H9 (cell line): ENCODE results near the gene HDAC3. TPM values are rescaled to one million over a fixed set of nuclear protein-coding genes. Genes with fewer than 3 reads are reported as not detected.

ENCODE experiments used
- DNase-seq: peaks from one replicate; pipeline ENCODE4 v3.0.0-alpha.2; 2017
- H2AFZ ChIP-seq: one replicate; pipeline ENCODE4 v1.6.1; 2013; ENCODE audit warnings: mild to moderate bottlenecking, low read length, control low read depth, moderate library complexity
- H2AK5ac ChIP-seq: 2 replicates; pipeline ENCODE4 v1.6.1; 2013; ENCODE audit warnings: low read length, control low read depth, mixed read lengths; ENCODE audit not compliant: insufficient read length
- H2BK120ac ChIP-seq: one replicate; pipeline ENCODE4 v1.6.1; 2013; ENCODE audit warnings: low read depth, mild to moderate bottlenecking, low read length, control low read depth, inconsistent platforms; ENCODE audit not compliant: poor library complexity, severe bottlenecking
- H2BK12ac ChIP-seq: 2 replicates; pipeline ENCODE4 v1.6.1; 2013; ENCODE audit warnings: low read length, control low read depth, mixed read lengths, low read depth; ENCODE audit not compliant: insufficient read length
- H2BK15ac ChIP-seq: 2 replicates; pipeline ENCODE4 v1.6.1; 2013; ENCODE audit warnings: low read depth, low read length, control low read depth
- H2BK20ac ChIP-seq: one replicate; pipeline ENCODE4 v1.6.1; 2013; ENCODE audit warnings: low read depth, mild to moderate bottlenecking, low read length, control low read depth, inconsistent platforms; ENCODE audit not compliant: poor library complexity, severe bottlenecking
- H2BK5ac ChIP-seq: 2 replicates; pipeline ENCODE4 v1.6.1; 2013; ENCODE audit warnings: low read length, control low read depth, mixed read lengths; ENCODE audit not compliant: insufficient read length
- H3K14ac ChIP-seq: 2 replicates; pipeline ENCODE4 v1.6.1; 2013; ENCODE audit warnings: low read length, control low read depth; ENCODE audit not compliant: insufficient read depth
- H3K18ac ChIP-seq: 2 replicates; pipeline ENCODE4 v1.6.1; 2013; ENCODE audit warnings: low read depth, mild to moderate bottlenecking, mixed read lengths, low read length, control low read depth; ENCODE audit not compliant: insufficient read length
- H3K23ac ChIP-seq: 2 replicates; pipeline ENCODE4 v1.6.1; 2013; ENCODE audit warnings: low read length, control low read depth, mixed read lengths, low read depth; ENCODE audit not compliant: insufficient read length
- H3K23me2 ChIP-seq: 2 replicates; pipeline ENCODE4 v1.6.1; 2013; ENCODE audit warnings: low read depth, mild to moderate bottlenecking, mixed read lengths, low read length, control low read depth; ENCODE audit not compliant: insufficient read length, poor library complexity, severe bottlenecking
- H3K27ac ChIP-seq: 2 replicates; pipeline ENCODE4 v1.5.1; 2013; ENCODE audit warnings: low read length, control low read depth, mixed read lengths, low read depth; ENCODE audit not compliant: insufficient read length
- H3K27me3 ChIP-seq: 2 replicates; pipeline ENCODE4 v1.6.1; 2013; ENCODE audit warnings: low read length, control low read depth, inconsistent platforms; ENCODE audit not compliant: insufficient read depth
- H3K4ac ChIP-seq: 2 replicates; pipeline ENCODE4 v1.6.1; 2013; ENCODE audit warnings: low read depth, mild to moderate bottlenecking, control low read depth, inconsistent platforms, low read length, moderate library complexity
- H3K4me1 ChIP-seq: 2 replicates; pipeline ENCODE4 v1.6.1; 2013; ENCODE audit warnings: low read length, control low read depth, inconsistent platforms; ENCODE audit not compliant: insufficient read depth
- H3K4me2 ChIP-seq: 2 replicates; pipeline ENCODE4 v1.6.1; 2013; ENCODE audit warnings: low read length, control low read depth, mixed read lengths; ENCODE audit not compliant: insufficient read length, insufficient read depth
- H3K56ac ChIP-seq: 2 replicates; pipeline ENCODE4 v1.6.1; 2013; ENCODE audit warnings: low read depth, mild to moderate bottlenecking, mixed read lengths, low read length, control low read depth; ENCODE audit not compliant: insufficient read length
- H3K79me1 ChIP-seq: 2 replicates; pipeline ENCODE4 v1.6.1; 2013; ENCODE audit warnings: low read depth, mild to moderate bottlenecking, moderate library complexity, low read length, control low read depth, inconsistent platforms; ENCODE audit not compliant: insufficient read depth, poor library complexity, severe bottlenecking
- H3K79me2 ChIP-seq: 2 replicates; pipeline ENCODE4 v1.6.1; 2013; ENCODE audit warnings: low read length, control low read depth, inconsistent platforms; ENCODE audit not compliant: insufficient read depth
- H3K9ac ChIP-seq: 2 replicates; pipeline ENCODE4 v1.6.1; 2013; ENCODE audit warnings: low read length, control low read depth, mixed read lengths; ENCODE audit not compliant: insufficient read length; ENCODE audit errors: extremely low read depth
- H3K9me3 ChIP-seq: one replicate; pipeline ENCODE4 v1.6.1; 2013; ENCODE audit warnings: low read depth, low read length, inconsistent platforms; ENCODE audit not compliant: control insufficient read depth
- H3T11ph ChIP-seq: one replicate; pipeline ENCODE4 v1.6.1; 2013; ENCODE audit warnings: mild to moderate bottlenecking, low read length, control low read depth, inconsistent platforms
- H4K20me1 ChIP-seq: one replicate; pipeline ENCODE4 v1.6.1; 2013; ENCODE audit not compliant: control insufficient read depth, insufficient read length, insufficient read depth
- H4K5ac ChIP-seq: 2 replicates; pipeline ENCODE4 v1.6.1; 2013; ENCODE audit warnings: low read depth, mild to moderate bottlenecking, mixed read lengths, low read length, control low read depth; ENCODE audit not compliant: insufficient read length
- H4K8ac ChIP-seq: replicated peaks from 2 replicates; pipeline ENCODE4 v1.6.1; 2013; ENCODE audit warnings: low read length, control low read depth, mixed read lengths, low read depth; ENCODE audit not compliant: insufficient read length
- H4K91ac ChIP-seq: 2 replicates; pipeline ENCODE4 v1.6.1; 2013; ENCODE audit warnings: low read depth, mild to moderate bottlenecking, moderate library complexity, mixed read lengths, low read length, control low read depth; ENCODE audit not compliant: insufficient read length
- H3K27ac Mint-ChIP-seq, 3 experiments: 2 replicates in 2 of 3; 3 replicates in 1 of 3; pipeline ENCODE4 v1.8.0; 2020 to 2021; ENCODE audit warnings: mixed read lengths in 3 of 3, mild to moderate bottlenecking in 1 of 3, moderate library complexity in 1 of 3
- H3K27me3 Mint-ChIP-seq: 2 replicates; pipeline ENCODE4 v1.8.0; 2021; ENCODE audit warnings: low read depth, mild to moderate bottlenecking, moderate library complexity, mixed read lengths
- H3K36me3 Mint-ChIP-seq, 3 experiments: 2 replicates in 2 of 3; 3 replicates in 1 of 3; pipeline ENCODE4 v1.8.0; 2020 to 2021; ENCODE audit warnings: low read depth in 3 of 3, mixed read lengths in 3 of 3; ENCODE audit not compliant: insufficient read depth in 1 of 3
- H3K4me1 Mint-ChIP-seq, 2 experiments: 2 replicates each; pipeline ENCODE4 v1.8.0; 2020; ENCODE audit warnings: mixed read lengths in 2 of 2
- H3K4me3 Mint-ChIP-seq, 2 experiments: 2 replicates in 1 of 2; 3 replicates in 1 of 2; pipeline ENCODE4 v1.8.0; 2020 to 2021; ENCODE audit warnings: mild to moderate bottlenecking in 2 of 2, mixed read lengths in 2 of 2, moderate library complexity in 1 of 2
- H3K9me3 Mint-ChIP-seq, 2 experiments: 2 replicates in 1 of 2; 3 replicates in 1 of 2; pipeline ENCODE4 v1.8.0; 2020; ENCODE audit warnings: mild to moderate bottlenecking in 2 of 2, mixed read lengths in 2 of 2, moderate library complexity in 1 of 2
- CTCF ChIP-seq: fragments of 200-600 bp; sonication (generic); conservative IDR thresholded peaks from 3 replicates; pipeline ENCODE4 v1.8.0; 2021; ENCODE audit warnings: antibody characterized with exemption, mild to moderate bottlenecking
- WGBS: extraction: QIAGEN DNeasy Blood & Tissue Kit; methylation state at CpG from one replicate; pipeline ENCODE4 v1.1.7; 2013; ENCODE audit warnings: missing lambda C conversion rate, low lambda C conversion rate, mixed read lengths; ENCODE audit not compliant: insufficient read length; ENCODE audit errors: extremely low coverage; 5-methylcytosine and 5-hydroxymethylcytosine counted together
- total RNA-seq: library from RNA; stranded (reverse); gene quantifications from 2 replicates; pipeline ENCODE4 v1.2.1, GENCODE V29; 2021

HDAC3 gene
- total RNA-seq, 1 experiment from 2014 or later = 98.3 TPM

DNA sequence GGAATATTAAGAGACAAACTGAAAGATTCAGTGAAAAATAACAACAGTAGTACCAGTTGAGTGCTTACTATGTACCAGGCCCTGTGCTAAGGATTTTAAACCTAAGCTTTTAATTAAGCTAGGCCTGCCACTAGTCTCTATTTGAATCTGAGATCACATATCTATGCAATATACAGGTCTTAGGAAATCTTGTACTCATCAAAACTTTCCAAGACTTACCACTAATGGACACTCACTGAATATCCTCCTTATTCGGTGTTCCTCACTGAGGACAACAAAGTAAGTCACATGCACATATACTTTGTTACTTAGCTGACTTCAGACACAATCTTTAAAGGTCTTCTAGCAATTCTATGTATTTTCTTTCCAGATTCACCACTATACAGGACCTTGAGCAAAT lies 50.4 kb downstream of the HDAC3 start:
- WGBS = no CpG with 5 or more reads among the region's 1 CpG
- Mint-ChIP-seq H3K4me3 (no peak overlapping the region), H3K4me1 (no peaks in the 10 kb centered on the region), H3K36me3 (peaks cover 15 to 54% (median 38%) of the 10 kb centered on the region in 3 experiments; a peak in 6 of 7 replicates), H3K27ac (no peak overlapping the region), H3K9me3 (no peaks in the 10 kb centered on the region), H3K27me3 (no peaks in the 10 kb centered on the region)
- no peaks in the 10 kb centered on the region for H3K27me3 ChIP-seq
- H3K4me2 ChIP-seq = no peak overlapping the region
- no peak for TF ChIP-seq CTCF
- H3K9me3 ChIP-seq = no peaks in the 10 kb centered on the region
- H3K9ac ChIP-seq = no peak overlapping the region
- H4K8ac ChIP-seq = no peak overlapping the region
- H3K14ac ChIP-seq = no peak overlapping the region
- no peaks in the 10 kb centered on the region; the same call in 1 of the 2 replicates for H3K79me2 ChIP-seq
- H3K18ac ChIP-seq = no peak overlapping the region
- H3K56ac ChIP-seq = no peak overlapping the region
- H3K79me1 ChIP-seq = peaks cover 10% of the 10 kb centered on the region
- H4K91ac ChIP-seq = no peak overlapping the region
- no peak overlapping the region for H2BK5ac ChIP-seq
- H4K5ac ChIP-seq = no peak overlapping the region
- no peak overlapping the region for H3K27ac ChIP-seq
- H3K4me1 ChIP-seq = no peaks in the 10 kb centered on the region
- H2BK12ac ChIP-seq = no peak overlapping the region
- no peak overlapping the region for H2AK5ac ChIP-seq
- H3K23ac ChIP-seq = no peak overlapping the region
- no peak overlapping the region for H2BK15ac ChIP-seq
- no peak overlapping the region for H2BK120ac ChIP-seq
- H2BK20ac ChIP-seq = no peak overlapping the region
- H3T11ph ChIP-seq = no peak overlapping the region
- no peaks in the 10 kb centered on the region for H3K23me2 ChIP-seq
- H2AFZ ChIP-seq = no peak overlapping the region
- no peak for DNase-seq
- H3K4ac ChIP-seq = no peak overlapping the region
- no peaks in the 10 kb centered on the region for H4K20me1 ChIP-seq
